Measurements from ENCODE around the gene GPRIN2.

GPRIN2 gene

GRCh38 chr10:46565591-46566332 is 9.3 kb upstream of the GPRIN2 start:
- peak; percentile 40 to 42 for DNase-seq

DNA sequence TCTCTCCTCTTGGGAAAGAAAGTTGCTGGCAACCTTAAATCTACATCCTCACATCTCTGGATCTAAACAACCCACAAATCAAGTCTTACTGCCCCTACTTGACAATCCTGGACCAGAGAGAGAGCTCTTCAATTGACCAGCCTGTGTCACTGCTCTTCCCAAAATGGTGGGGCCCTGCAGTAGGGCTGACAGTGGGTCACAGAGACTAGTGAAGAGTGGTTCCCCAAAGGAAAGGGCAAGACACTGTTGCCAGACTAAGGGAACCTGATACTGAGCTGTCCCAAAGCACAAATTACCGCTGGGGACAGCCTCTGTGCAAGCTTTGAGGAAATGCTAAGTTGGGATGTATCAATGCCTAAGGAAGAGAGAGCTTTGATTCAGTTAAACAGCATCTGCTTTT is 4.5 kb upstream of the GPRIN2 start:
- no peak for DNase-seq

- DNase-seq: no peak
Measured at GRCh38 chr10:46560381-46560780, 3.9 kb upstream of the GPRIN2 start.

DNA sequence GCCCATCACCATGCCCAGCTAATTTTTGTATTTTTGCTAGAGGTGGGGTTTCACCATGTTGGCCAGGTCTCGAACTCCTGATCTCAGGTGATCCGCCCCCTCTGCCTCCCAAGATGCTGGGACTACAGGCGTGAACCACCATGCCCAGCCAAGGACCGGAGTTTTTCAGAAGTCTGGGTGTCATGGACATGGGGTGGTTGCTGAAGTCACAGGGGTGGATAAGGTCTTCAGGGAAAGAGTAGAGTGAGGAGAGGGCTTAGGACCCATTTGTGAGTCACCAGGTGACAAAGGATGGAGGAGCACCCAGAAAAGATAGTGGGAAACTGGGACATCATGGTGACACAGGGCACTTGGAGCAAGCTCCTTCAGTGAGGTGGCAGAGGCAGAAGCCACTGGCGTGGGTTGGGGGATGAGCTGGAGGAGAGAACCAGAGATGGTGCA is 2.8 kb upstream of the GPRIN2 start:
- no peak for DNase-seq

DNA sequence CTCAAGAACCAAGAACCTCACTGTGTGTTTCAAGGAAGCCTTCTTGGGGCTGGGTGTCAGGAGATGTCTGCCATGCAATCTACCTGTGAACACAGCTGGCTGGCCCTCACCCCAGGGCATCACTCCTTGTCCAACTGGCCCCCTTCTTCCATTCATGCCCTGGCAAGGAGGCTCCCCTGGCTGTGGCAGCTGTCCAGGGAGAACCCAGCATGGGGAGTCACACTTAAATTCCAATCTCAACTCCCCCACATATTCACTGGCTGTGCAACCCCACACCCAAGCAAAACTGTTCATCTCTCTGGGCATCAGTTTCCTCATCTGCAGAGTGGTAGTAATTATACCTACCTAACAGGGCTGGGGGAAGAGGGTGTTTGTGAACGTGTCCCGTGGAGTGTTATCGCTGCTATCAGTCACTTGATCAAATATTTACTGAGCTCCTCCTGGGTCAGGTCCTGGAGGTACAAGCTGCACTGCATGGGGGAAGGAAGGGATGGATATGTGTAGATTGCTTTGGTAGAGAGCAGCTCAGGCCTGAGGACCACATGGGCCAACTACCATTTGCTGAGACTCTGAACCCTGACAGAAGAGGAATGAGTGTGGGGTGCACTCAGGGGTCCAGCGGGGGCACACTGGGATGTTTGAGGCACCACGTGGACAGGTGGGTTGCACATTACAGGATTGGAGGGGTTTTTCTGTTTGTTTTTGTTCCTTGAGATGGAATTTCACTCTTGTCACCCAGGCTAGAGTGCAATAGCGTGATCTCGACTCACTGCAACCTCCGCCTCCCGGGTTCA is 2.1 kb upstream of the GPRIN2 start:
- DNase-seq: no peak

DNA sequence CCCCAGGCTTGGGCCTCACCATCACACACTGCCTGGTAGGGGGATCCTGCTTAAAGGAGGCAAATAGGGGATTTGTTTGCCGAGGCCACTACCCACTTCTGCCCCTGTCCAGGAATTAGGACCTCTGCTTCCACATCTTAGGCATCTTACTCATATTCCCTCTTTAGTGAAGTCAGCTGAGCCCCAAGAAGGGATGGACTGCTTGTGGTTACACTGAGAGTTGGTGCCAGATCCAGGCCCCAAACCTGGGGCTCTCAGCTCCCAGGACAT is 1.6 kb upstream of the GPRIN2 start:
- no peak for DNase-seq

DNA sequence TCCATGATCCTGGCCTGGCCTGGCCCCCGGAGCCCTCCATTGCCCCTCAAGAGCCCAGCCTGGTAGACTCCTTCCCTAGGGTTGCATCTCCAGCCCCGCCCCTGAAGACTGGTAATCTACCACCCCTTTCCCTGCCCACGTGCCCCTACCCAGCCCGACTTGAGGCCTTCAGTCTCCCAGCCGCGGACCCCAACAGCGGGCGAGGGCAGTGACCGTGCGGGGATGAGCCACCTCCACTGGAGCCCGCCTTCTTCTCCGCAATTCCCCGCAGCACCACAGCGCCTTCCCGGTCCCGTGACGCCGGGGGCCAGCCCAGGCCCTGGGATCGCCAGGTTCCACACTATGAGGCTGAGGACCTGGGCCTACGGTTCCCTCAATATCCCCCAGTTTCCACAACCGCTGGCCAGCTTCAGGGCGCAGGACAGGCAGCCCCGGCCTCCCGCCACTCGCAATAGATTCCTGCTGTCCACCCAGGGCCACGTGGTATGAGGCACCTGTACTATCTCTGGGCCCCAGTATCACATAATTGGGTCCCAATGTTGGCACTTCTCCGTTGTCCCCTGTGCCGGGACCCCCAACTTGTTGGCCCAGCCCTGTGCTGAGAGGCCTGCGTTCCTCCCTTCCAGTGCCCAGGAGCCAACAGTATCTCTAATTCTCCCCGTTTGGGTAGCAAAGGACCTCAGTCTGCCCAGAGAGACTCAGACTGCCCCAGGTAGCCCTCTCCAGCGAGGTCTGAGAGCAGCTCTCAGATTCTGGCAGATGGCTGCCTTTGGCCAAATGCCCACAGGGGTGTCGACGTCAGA is 1.1 kb upstream of the GPRIN2 start:
- no peak for DNase-seq

DNA sequence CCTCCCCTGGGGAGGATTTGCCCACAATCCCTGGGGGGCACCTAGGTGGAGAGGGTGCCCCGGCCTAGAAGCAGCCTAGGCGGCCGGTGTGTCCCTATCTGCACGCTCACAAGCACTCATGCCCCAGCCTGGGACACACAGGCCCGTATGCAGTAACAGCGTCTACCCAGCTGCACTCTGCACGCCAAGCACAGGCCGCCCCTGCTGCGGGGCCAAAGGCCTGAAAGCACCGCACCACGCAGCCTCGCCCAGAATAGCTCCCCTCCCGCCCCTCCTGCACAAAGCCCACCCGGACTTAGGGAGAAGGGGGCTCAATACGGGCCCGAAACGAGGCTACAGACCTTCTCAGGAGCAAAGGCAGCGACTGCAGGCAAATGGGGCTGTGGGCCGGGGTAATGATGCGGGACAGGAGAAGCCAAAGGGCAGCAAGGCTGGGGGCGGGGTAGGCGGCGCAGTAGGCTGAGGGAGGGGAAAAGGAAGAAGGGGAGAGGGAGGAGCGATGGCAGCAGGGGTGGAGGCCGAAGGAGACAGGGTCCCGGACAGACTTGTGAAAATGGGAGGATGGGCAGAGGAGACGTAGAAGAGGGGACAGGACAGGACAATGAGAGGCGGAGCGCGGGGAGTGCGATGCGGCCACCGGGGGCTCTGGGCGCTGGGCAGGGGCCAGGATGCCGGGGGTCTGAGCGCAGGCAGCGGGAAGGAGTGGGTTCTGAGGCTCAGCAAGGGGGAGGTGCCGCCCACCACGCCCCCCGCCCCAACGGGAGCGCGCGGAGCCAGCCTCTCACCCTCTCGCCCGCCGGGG is 544 bp downstream of the GPRIN2 start:
- DNase-seq: no peak

DNA sequence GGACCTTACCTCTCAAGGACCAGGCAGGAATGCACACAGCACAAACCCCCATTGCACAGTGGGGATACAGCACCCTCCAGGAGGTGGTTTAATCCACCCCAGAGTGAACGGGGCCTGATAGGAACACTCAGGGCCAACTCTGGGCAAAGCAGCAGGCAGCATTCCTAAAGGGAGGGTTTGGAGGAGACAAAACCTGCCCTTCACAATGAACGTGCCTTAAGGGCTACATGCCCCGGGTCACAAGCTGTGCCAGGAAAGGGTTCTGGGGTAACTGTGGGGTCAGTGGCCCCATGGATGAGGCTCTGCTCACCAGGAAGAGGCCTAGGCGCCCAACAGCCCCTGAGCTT is 1.1 kb downstream of the GPRIN2 start:
- DNase-seq: no peak

DNA sequence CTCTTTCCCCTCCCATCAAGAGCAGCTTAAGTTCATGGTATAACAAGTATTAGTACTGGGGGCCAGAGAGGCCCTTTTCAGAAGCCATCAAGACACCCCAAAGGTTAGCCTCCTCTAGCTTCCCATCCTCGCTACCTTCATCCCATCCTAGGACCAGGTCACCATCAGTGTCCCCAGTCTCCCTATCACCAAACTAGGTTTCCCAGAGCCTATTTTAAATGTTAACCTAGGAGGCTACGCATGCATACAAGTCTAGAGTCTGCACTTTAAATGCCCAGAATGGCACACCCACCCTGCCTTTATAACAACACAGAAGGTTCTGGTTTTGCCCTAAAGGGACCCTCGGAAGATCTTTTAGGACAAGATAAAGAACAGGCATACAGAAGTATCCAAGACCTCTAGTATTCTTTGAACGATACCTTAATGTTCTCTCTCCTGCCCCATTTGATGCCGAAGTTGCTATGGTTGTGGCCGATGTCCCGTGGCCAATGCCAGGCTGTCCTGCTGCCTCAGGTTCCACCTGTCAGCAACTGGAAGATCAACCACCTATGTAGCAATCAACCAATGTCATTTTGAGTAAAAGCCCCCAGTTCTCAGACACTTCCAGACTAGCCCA is 2.2 kb downstream of the GPRIN2 start:
- DNase-seq: no peak

- DNase-seq: no peak
Measured at GRCh38 chr10:46553238-46554049, 3.0 kb downstream of the GPRIN2 start.

- no peak for DNase-seq
Measured at GRCh38 chr10:46552526-46553237, 3.8 kb downstream of the GPRIN2 start.

GRCh38 chr10:46551701-46552525 is 4.5 kb downstream of the GPRIN2 start:
- DNase-seq: no peak

DNA sequence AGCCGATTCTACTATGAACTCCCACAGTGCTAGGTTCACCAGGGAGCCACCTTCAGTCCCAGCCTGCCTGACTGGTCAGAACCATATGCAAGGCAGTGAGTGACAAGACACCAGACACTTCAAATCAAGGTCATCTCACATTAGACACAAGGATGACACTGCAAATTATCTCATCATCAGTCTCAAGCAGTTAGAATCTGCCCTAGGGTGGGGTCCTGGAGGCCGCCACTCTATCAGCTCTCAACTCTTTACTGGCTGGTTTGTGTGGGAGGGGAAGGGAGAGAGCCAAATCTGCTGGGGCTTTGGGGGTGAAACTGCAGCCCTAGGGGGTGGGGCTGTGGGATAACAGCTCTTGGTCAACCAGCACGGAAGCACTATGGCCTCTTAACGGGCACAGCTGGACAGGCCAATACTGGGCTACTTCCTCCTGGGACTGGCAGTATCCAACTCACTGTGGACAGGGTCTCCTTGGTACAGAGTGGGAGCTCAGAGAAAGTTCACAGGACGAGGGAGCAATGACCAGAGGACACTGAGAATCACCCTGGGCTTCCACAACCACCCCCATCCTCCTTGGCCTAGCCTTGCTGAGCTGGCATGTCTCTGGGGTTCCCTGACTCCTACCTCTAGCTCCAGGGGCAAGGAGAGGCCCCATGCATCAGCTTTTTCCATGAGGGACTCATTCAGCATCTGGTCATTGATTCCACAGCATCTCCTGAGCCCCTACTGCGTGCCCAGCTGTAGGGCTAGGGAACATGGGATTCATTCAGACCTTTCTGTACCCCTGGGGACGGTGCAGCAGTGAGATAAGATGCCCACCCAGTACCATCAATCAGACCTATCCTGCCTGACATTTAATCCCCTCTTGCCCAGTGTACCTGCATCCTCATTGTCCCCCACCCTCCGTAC is 5.4 kb downstream of the GPRIN2 start:
- no peak for DNase-seq

- no peak for DNase-seq
Measured at GRCh38 chr10:46550076-46550790, 6.2 kb downstream of the GPRIN2 start.

DNA sequence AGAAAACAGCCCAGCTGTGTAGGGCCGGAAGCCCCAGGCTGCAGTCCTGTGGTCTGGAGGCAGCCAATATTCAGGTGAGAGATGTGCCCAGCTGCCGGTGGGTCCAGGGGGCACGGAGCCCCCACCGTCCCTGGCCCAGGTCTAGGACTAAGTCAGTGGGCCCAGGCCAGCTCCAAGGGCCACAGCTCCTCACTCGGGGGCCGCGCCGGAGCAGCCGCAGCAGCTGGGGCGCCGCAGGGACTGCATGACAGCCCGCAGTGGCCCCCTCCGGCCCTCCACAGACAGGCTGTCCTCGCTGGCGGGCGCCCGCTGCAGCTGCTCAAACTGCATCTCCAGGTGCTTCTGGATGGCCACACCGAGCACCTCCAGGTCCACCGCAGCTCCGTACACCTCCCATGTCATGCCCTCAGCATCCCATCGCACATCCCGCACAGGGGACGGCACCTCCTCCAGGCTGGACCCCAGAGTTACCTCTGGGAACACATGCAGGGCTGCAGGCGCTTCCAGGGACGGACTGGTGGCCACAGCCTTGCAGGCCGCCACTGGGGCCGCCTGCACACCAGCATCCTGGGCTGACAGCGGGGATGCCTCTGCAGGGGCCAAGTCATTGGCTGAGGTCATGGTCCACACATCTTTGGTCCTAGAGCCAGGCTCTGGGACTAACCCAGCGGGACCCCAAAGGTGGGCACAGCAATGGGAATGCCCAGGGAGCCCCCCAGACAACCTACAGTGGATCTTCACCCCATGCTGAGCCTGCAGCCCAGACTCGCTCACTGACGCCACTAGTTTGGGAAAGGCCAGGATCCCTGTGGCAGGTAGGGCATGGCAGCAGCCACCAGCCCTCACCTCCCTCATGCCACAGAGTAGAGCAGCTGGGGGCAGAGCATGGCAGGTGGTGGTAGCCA is 7.0 kb downstream of the GPRIN2 start:
- no peak for DNase-seq

DNA sequence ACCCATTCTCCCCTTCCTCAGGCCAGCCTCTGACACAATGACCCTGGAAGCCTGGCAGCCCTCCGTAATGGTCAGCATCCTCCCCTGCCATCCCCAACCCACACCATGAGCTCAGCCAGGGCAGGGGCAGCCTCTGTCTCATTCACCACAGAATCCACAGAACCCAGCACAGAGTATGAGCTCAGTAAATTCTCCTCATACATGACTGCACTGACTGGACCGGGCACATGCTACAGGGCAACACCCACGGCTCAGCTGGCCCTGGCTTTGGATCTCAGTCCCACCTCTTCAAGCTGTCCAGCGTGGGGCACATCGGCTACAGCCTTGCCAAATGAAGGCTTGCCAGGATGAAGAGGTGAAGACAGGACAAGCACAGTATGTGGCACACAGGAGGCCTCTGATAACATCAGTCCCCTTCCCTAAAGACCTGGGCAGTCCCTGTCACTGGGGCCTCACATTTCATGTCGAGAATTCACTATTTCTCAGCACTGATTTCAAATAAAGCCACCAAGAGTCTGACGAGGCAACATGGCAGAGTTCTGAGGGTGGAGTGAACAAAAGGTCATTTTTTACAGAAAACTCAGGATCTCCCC is 7.9 kb downstream of the GPRIN2 start:
- no peak for DNase-seq

Measured in stimulated activated CD4-positive, alpha-beta T cell treated with anti-CD3 and anti-CD28 coated beads, Interleukin-2, amount 100 ng/mL, for 48 hours (primary cell).